ENCODE measurements around the gene CFAP77. TPM values are rescaled to one million over a fixed set of nuclear protein-coding genes. Genes with fewer than 3 reads are reported as not detected.

The CFAP77 gene
- total RNA-seq, 1 donor from 2014 or later: 2.5 TPM

DNA sequence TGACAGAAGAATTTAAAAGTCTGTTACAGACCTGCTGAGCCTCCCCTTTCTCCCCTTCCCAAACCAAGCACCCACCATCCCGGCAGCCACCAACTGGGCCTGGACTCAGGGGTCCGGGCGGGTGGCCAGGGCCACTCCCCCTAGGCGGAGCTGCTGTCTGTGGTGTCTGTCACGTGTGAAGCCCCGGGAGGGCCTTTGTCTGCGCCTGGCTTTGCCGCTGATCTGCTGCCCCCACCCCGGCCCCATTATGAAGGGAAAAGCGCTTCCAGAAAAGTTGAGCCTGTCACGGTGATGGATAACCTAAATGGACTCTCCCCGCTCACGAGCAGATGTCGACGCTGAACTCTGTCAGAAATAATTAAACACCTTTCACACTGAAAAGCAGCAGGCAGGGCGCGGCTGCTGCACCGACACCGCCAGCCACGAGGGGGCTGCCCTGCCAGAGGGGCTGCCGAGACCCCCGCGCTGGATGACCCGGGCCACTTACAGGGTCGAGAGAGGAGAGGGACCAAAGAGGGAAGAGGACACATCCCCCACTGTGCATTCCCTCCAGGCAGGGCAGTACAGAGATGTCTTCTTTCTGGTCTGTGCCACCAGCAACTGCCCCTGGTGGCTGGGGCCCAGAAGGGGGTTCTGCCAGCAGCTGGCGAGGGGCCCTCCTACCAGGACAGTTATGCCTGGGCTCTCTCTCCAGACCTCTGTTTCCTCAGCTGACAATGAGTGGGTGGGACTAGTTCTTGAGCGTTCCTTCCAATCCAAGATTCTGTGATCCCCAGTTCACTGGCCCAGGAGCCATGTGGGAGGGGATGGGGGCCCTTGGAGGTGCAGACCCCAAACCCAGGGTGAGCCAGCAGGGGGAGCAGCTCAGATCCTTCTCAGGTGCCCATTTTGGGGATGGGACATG is 136.4 kb downstream of the CFAP77 start:
- Histone ChIP-seq H3K4me3 (peak overlapping the region; percentile 51), H3K4me1 (peaks cover 8% of the 10 kb centered on the region), H3K9me3 (replicated peaks) (no peaks in the 10 kb centered on the region), H3K27me3 (ENCODE audit: low read depth) (peaks cover 11% of the 10 kb centered on the region), H3K27ac (replicated peaks) (no peak overlapping the region), H3K36me3 (no peaks in the 10 kb centered on the region)
- intact Hi-C loops (cut with micrococcal nuclease): no loop called here
- peak; percentile 29 for DNase-seq
- TF ChIP-seq, protein P1, sequence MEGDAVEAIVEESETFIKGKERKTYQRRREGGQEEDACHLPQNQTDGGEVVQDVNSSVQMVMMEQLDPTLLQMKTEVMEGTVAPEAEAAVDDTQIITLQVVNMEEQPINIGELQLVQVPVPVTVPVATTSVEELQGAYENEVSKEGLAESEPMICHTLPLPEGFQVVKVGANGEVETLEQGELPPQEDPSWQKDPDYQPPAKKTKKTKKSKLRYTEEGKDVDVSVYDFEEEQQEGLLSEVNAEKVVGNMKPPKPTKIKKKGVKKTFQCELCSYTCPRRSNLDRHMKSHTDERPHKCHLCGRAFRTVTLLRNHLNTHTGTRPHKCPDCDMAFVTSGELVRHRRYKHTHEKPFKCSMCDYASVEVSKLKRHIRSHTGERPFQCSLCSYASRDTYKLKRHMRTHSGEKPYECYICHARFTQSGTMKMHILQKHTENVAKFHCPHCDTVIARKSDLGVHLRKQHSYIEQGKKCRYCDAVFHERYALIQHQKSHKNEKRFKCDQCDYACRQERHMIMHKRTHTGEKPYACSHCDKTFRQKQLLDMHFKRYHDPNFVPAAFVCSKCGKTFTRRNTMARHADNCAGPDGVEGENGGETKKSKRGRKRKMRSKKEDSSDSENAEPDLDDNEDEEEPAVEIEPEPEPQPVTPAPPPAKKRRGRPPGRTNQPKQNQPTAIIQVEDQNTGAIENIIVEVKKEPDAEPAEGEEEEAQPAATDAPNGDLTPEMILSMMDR (IDR thresholded peaks at IDR 0.05; ENCODE audit: borderline replicate concordance): peak; percentile 46

DNA sequence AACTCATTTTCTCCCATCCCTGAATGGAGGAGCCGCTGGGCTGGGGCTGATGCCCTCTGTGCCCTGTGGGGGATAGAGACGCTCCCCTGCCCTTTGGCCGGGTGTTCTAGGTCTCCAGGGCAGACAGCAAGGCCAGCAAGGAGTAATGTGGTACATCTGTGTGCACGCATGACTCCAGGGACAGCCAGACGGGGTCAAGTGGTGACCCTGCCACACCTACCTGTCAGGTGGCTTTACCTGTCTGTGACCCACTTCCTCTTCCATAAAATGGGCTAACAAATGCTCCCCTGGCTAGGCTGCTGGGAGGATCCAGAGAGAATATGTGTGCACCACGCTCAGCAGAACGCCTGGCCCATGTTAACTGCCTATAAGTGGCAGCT is 137.0 kb downstream of the CFAP77 start:
- Histone ChIP-seq H3K4me3 (no peak overlapping the region), H3K27ac (replicated peaks) (no peak overlapping the region), H3K36me3 (no peaks in the 10 kb centered on the region), H3K9me3 (replicated peaks) (no peaks in the 10 kb centered on the region), H3K27me3 (ENCODE audit: low read depth) (peaks cover 12% of the 10 kb centered on the region), H3K4me1 (peaks cover 8% of the 10 kb centered on the region)
- no peak for DNase-seq
- intact Hi-C loops (cut with micrococcal nuclease): no loop called here
- TF ChIP-seq, protein P1 (IDR thresholded peaks at IDR 0.05; ENCODE audit: borderline replicate concordance): no peak

DNA sequence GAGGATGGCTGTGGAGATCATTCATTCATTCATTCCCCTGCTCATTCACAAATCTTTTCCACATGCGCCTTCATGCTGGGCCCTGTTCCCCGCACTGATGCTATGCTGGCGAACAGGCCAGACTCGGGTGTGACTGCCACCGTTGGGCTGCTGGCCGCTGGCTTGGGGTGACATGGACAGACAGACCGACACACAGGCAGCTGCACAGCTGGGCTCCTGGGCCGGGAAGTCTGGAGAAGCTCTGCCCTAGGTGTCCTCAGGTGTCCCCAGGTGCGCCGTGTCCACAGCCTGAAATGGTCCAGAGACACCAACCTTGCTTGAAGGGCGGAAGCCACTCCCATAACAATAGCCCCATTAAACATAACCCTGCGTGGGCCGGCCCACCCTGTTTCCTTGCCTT is 137.4 kb downstream of the CFAP77 start:
- Histone ChIP-seq H3K9me3 (replicated peaks) (no peaks in the 10 kb centered on the region), H3K4me1 (peaks cover 8% of the 10 kb centered on the region), H3K4me3 (no peak overlapping the region), H3K27ac (replicated peaks) (no peak overlapping the region), H3K36me3 (no peaks in the 10 kb centered on the region), H3K27me3 (ENCODE audit: low read depth) (peaks cover 16% of the 10 kb centered on the region)
- DNase-seq: no peak
- intact Hi-C loops (cut with micrococcal nuclease): no loop called here
- TF ChIP-seq, protein P1 (IDR thresholded peaks at IDR 0.05; ENCODE audit: borderline replicate concordance): no peak

DNA sequence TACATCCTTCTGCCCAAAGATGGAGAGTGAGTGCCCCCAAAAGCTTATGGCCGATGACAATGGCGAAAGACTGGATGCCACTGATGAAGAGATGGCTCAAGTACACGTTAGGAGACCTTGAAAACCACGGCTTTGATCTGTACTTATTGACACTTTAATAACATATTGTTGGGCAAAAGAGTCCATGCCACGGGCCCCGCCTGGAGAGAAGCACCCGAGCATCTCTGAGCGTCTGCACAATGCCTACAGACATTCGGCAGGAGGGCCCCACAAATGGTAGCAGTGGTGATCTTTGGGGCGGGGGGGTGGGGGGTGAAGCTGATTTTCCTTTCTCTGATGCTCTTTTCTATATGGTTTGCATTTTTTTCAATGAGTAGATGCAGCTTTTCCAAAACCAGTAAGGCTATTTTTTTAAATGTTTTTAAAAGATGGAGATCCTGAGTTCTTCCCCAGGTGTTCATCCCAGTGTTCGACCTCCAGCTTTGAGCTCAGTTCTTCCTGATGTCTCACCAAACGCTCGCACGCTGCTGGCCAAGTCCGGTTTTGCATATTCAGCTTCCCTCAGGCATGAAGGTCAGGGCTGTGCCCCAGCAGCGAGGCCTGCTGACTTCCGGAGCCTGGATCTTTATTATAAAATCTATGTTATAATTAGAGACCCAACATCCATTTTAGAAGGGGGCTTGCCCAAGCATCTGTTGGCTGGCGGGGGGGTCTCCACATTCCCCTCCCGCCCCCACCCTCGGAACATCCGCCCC is 138.1 kb downstream of the CFAP77 start:
- Histone ChIP-seq H3K27ac (replicated peaks) (no peak overlapping the region), H3K4me1 (peaks cover 8% of the 10 kb centered on the region), H3K27me3 (ENCODE audit: low read depth) (peaks cover 20% of the 10 kb centered on the region), H3K4me3 (no peak overlapping the region), H3K9me3 (replicated peaks) (no peaks in the 10 kb centered on the region), H3K36me3 (no peaks in the 10 kb centered on the region)
- TF ChIP-seq, protein P1 (IDR thresholded peaks at IDR 0.05; ENCODE audit: borderline replicate concordance): no peak
- DNase-seq: no peak
- intact Hi-C loops (cut with micrococcal nuclease): no loop called here

DNA sequence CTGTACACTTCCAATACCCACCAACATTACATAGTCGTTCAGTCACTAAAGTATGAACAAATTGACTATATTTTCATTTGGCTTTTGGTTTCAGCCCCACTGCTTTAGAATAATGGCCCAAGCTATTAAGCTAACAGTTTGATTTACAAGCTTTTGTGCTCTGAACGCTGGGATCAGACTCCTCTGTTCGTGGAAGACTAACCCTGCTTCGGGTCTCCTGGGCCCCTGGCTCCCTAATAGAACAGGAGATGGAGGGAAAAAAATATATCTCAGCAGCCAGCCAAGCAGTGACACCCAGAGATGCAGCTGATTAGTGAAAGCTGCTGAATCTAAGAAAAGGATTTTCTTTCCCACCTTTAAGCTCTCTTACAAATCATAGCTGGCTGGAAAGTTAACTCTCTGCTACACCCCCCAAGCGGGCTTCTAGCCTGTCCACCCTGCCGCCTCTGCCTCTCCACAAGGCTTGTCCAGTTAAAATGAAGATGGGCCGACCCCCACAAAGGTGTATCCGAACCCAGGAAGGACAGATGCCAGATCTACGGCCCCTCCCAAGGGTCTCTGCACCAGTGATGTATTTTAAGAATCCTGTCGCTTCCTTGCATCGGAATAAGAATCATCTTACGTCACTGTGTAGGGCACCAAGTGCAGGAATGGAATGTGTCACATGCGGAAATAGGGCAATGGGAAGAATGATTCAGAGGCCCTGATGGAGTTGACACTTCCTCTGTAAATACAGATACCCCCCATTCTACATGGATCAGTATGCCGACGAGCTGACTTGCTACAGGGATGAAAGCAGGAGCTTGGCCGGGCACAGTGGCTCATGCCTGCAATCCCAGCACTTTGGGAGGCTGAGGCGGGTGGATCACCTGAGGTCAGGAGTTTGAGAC is 139.0 kb downstream of the CFAP77 start:
- H3K4me1 ChIP-seq: peaks cover 8% of the 10 kb centered on the region
- intact Hi-C loops (cut with micrococcal nuclease): no loop called here
- DNase-seq: no peak

More for the DNA sequence above, 139.0 kb downstream of the CFAP77 start:
- H3K27me3 ChIP-seq (ENCODE audit: low read depth): peaks cover 26% of the 10 kb centered on the region
- TF ChIP-seq, protein P1 (IDR thresholded peaks at IDR 0.05; ENCODE audit: borderline replicate concordance): no peak
- H3K9me3 ChIP-seq (replicated peaks): no peaks in the 10 kb centered on the region
- H3K27ac ChIP-seq (replicated peaks): no peak overlapping the region
- no peak overlapping the region for H3K4me3 ChIP-seq
- H3K36me3 ChIP-seq: no peaks in the 10 kb centered on the region

All from left ventricle myocardium inferior (tissue), 1 donor.